GM12878 (cell line): Measurements from ENCODE around the gene MRPL22. TPM values are rescaled to one million over a fixed set of nuclear protein-coding genes. Genes with fewer than 3 reads are reported as not detected.

Experiments used
- ATAC-seq: fragments of 200-7000 bp; cut with Tn5 transposase; 3 replicates; pipeline ENCODE4 v1.9.1; 2020; ENCODE audit warnings: mild to moderate bottlenecking, moderate library complexity
- BruUV-seq: library from RNA; stranded (reverse); fragments of 400-500 nt; replicated peaks from 2 replicates; lab custom pipeline; 2021; lab: Mats Ljungman, UMichigan
- CTCF ChIA-PET: fragments of 300-600 bp; sonication (Branson Sonifier 250); formaldehyde crosslinking; extraction: SDS; loops from one replicate; lab custom pipeline; 2021; ENCODE audit warnings: inconsistent platforms; lab: Yijun Ruan, JAX
- POLR2A ChIA-PET: fragments of 350-600 bp; formaldehyde crosslinking; extraction: SDS; loops from one replicate; lab custom pipeline; 2021; ENCODE audit warnings: inconsistent platforms; lab: Charles Lee
- RAD21 ChIA-PET: fragments of 300-600 bp; sonication (Branson Sonifier 250); formaldehyde crosslinking; loops from one replicate; lab custom pipeline; 2023; ENCODE audit warnings: antibody characterized with exemption; ENCODE audit not compliant: unreplicated experiment; lab: Charles Lee
- SMC1A ChIA-PET: fragments of 300-600 bp; sonication (Branson Sonifier 250); formaldehyde crosslinking; loops from one replicate; lab custom pipeline; 2023; ENCODE audit not compliant: unreplicated experiment, uncharacterized antibody; lab: Charles Lee
- DNase-seq: peaks from one replicate; pipeline ENCODE4 v3.0.0-alpha.2; 2011; ENCODE audit warnings: low read depth, low spot score
- FAIRE-seq: peaks from 3 replicates; lab custom pipeline; 2011; peaks lifted over from hg19 to GRCh38; lab: Jason Lieb, UNC
- H2AFZ ChIP-seq: 2 replicates; pipeline ENCODE4 v1.6.0; 2011; ENCODE audit warnings: low read depth, low read length, control low read depth; ENCODE audit not compliant: control insufficient read depth
- H3K27ac ChIP-seq: 2 replicates; pipeline ENCODE4 v1.5.1; 2011; ENCODE audit warnings: control low read depth; ENCODE audit not compliant: control insufficient read depth, insufficient read depth
- H3K27me3 ChIP-seq, 2 experiments: replicated peaks in 1 of 2; 2 replicates each; pipeline versions ENCODE4 v1.6.0 to v1.6.1; 2011; ENCODE audit warnings: low read length in 1 of 2; ENCODE audit not compliant: control insufficient read depth in 2 of 2, insufficient read depth in 2 of 2
- H3K36me3 ChIP-seq, 2 experiments: 2 replicates each; pipeline ENCODE4 v1.5.1; 2011; ENCODE audit warnings: low read length in 1 of 2; ENCODE audit not compliant: control insufficient read depth in 2 of 2, insufficient read depth in 2 of 2
- H3K4me1 ChIP-seq: 2 replicates; pipeline ENCODE4 v1.6.1; 2011; ENCODE audit warnings: mild to moderate bottlenecking, low read length, moderate library complexity, mixed read lengths; ENCODE audit not compliant: control insufficient read depth, insufficient read depth
- H3K4me2 ChIP-seq: 2 replicates; pipeline ENCODE4 v1.6.0; 2011; ENCODE audit warnings: control low read depth; ENCODE audit not compliant: control insufficient read depth, insufficient read depth
- H3K4me3 ChIP-seq: fragments of 200-600 bp; sonication (generic); 2 replicates; pipeline ENCODE4 v1.5.1; 2016
- H3K79me2 ChIP-seq: 2 replicates; pipeline ENCODE4 v1.6.0; 2011; ENCODE audit warnings: low read length; ENCODE audit not compliant: control insufficient read depth, insufficient read depth
- H3K9ac ChIP-seq: 2 replicates; pipeline ENCODE4 v1.8.0; 2011; ENCODE audit warnings: low read length, control low read depth, mixed read lengths; ENCODE audit not compliant: control insufficient read depth, insufficient read depth
- H3K9me3 ChIP-seq: replicated peaks from 3 replicates; pipeline ENCODE4 v1.5.1; 2011; ENCODE audit warnings: mild to moderate bottlenecking, low read length; ENCODE audit not compliant: control insufficient read depth, insufficient read depth
- H4K20me1 ChIP-seq: 2 replicates; pipeline ENCODE4 v1.6.0; 2011; ENCODE audit not compliant: control insufficient read depth, insufficient read depth
- ATF7 ChIP-seq: fragments of 450-650 bp; IDR thresholded peaks from 2 replicates; pipeline ENCODE4 v1.6.1; 2016; ENCODE audit warnings: low read depth, mild to moderate bottlenecking
- BCL11A ChIP-seq: IDR thresholded peaks from 2 replicates; pipeline ENCODE4 v1.6.1; 2011; ENCODE audit warnings: low read depth, low read length
- CBFB ChIP-seq: IDR thresholded peaks from 2 replicates; pipeline ENCODE4 v1.6.1; 2016; ENCODE audit warnings: antibody characterized with exemption, low read depth
- CBX5 ChIP-seq: sonication (generic); IDR thresholded peaks from 2 replicates; pipeline ENCODE4 v1.6.1; 2016; ENCODE audit warnings: low read depth, moderate library complexity, mild to moderate bottlenecking, inconsistent platforms
- CHD1 ChIP-seq: IDR thresholded peaks from 2 replicates; pipeline ENCODE4 v1.6.1; 2012; ENCODE audit warnings: low read depth, low read length, improper control_type of control experiment
- CREM ChIP-seq: IDR thresholded peaks from 2 replicates; pipeline ENCODE4 v1.6.1; 2014; ENCODE audit warnings: antibody characterized with exemption, low read depth
- ELK1 ChIP-seq: IDR thresholded peaks from 2 replicates; pipeline ENCODE4 v1.6.1; 2012; ENCODE audit warnings: low read depth, low read length, improper control_type of control experiment
- EP300 ChIP-seq, 2 experiments: fragments of 150-350 bp in 1 of 2; IDR thresholded peaks; 2 replicates each; pipeline ENCODE4 v1.6.1; 2011 to 2012; ENCODE audit warnings: low read depth in 2 of 2, low read length in 2 of 2, borderline replicate concordance in 1 of 2, improper control_type of control experiment in 1 of 2, inconsistent platforms in 1 of 2; ENCODE audit not compliant: control insufficient read depth in 1 of 2
- FOXK2 ChIP-seq: fragments of 450-650 bp; IDR thresholded peaks from 2 replicates; pipeline ENCODE4 v1.6.1; 2017; ENCODE audit warnings: mild to moderate bottlenecking, moderate library complexity
- FOXM1 ChIP-seq: IDR thresholded peaks from 2 replicates; pipeline ENCODE4 v1.6.1; 2012; ENCODE audit warnings: low read depth, mild to moderate bottlenecking, inconsistent platforms, low read length, moderate library complexity
- MXI1 ChIP-seq: fragments of 150-350 bp; IDR thresholded peaks from 2 replicates; pipeline ENCODE4 v1.6.1; 2011; ENCODE audit warnings: low read depth, mild to moderate bottlenecking, inconsistent platforms, low read length, improper control_type of control experiment
- NFIC ChIP-seq: IDR thresholded peaks from 2 replicates; pipeline ENCODE4 v1.6.1; 2012; ENCODE audit warnings: low read depth, mild to moderate bottlenecking, inconsistent platforms, low read length, moderate library complexity
- NR2F1 ChIP-seq: fragments of 450-650 bp; conservative IDR thresholded peaks from 2 replicates; pipeline ENCODE4 v1.6.1; 2017; ENCODE audit warnings: mild to moderate bottlenecking
- NRF1 ChIP-seq: conservative IDR thresholded peaks from 2 replicates; pipeline ENCODE4 v1.6.1; 2011; ENCODE audit warnings: mild to moderate bottlenecking, low read depth, low read length, improper control_type of control experiment
- POLR2A ChIP-seq: IDR thresholded peaks from 2 replicates; pipeline ENCODE4 v1.6.1; 2011; ENCODE audit warnings: low read depth, mild to moderate bottlenecking, low read length
- RFX5 ChIP-seq: IDR thresholded peaks from 2 replicates; pipeline ENCODE4 v1.6.1; 2011; ENCODE audit warnings: low read depth, low read length, improper control_type of control experiment
- SMAD5 ChIP-seq: IDR thresholded peaks from 2 replicates; pipeline ENCODE4 v1.6.1; 2016; ENCODE audit warnings: antibody characterized with exemption, low read depth
- SUPT20H ChIP-seq: IDR thresholded peaks from 2 replicates; pipeline ENCODE4 v1.6.1; 2011; ENCODE audit warnings: low read depth, mild to moderate bottlenecking, low read length, moderate library complexity, borderline replicate concordance; ENCODE audit not compliant: control insufficient read depth
- USF1 ChIP-seq: IDR thresholded peaks from 2 replicates; pipeline ENCODE4 v1.6.1; 2011; ENCODE audit warnings: borderline replicate concordance, low read depth, mild to moderate bottlenecking, moderate library complexity, mixed read lengths, low read length; ENCODE audit not compliant: insufficient read depth; ENCODE audit errors: extremely low read length
- YBX1 ChIP-seq: fragments of 450-650 bp; IDR thresholded peaks from 2 replicates; pipeline ENCODE4 v1.6.1; 2016; ENCODE audit warnings: antibody characterized with exemption
- ZNF217 ChIP-seq: fragments of 450-650 bp; IDR thresholded peaks from 2 replicates; pipeline ENCODE4 v1.6.1; 2017; ENCODE audit warnings: antibody characterized with exemption, mild to moderate bottlenecking
- ZNF24 ChIP-seq: fragments of 450-650 bp; IDR thresholded peaks from 2 replicates; pipeline ENCODE4 v1.6.1; 2017; ENCODE audit warnings: antibody characterized with exemption, mild to moderate bottlenecking
- whole genome bisulfite sequencing: methylation state at CpG from one replicate; pipeline ENCODE4 v1.1.6; 2016; ENCODE audit warnings: low lambda C conversion rate; ENCODE audit not compliant: insufficient replicate concordance, insufficient coverage; ENCODE audit errors: missing lambda C conversion rate; 5-methylcytosine and 5-hydroxymethylcytosine counted together
- in situ Hi-C: fragments of 300-500 bp; cut with MboI; formaldehyde crosslinking; loops from 9 replicates; pipeline ENCODE4 v1.14.3; 2018; ENCODE audit warnings: mixed read lengths
- intact Hi-C: fragments of 100-400 bp; cut with micrococcal nuclease; formaldehyde crosslinking; loops from one replicate; pipeline ENCODE4 v1.14.2; 2022; ENCODE audit not compliant: unreplicated experiment
- polyA plus RNA-seq, 11 experiments: library from polyadenylated mRNA; depleted of rRNA in 4 of 11; unstranded in 6 of 11; stranded (reverse) in 5 of 11; fragments of >200 nt; fragmentation: Nextera tagmentation in 4 of 11; fragmentation: Illumina TruSeq in 1 of 11; extraction: Ambion mirVana in 4 of 11; extraction: Trizol in 1 of 11; gene quantifications; 1 replicate in 1 of 11; 2 replicates in 10 of 11; pipeline versions ENCODE4 v1.2.1 to v1.2.3, GENCODE V29; 2011 to 2016; ENCODE audit warnings: inconsistent platforms in 2 of 11, missing spikeins in 2 of 11, low read depth in 1 of 11
- total RNA-seq, 4 experiments: library from RNA; depleted of rRNA in 3 of 4; stranded (reverse); fragments of >200 nt in 3 of 4; fragmentation: Illumina TruSeq in 1 of 4; extraction: Trizol in 1 of 4; gene quantifications; 2 replicates each; pipeline versions ENCODE4 v1.2.1 to v1.2.3, GENCODE V29; 2013 to 2021

MRPL22 gene
- total and polyA plus RNA-seq, 10 of the 15 experiments (the other 5 are each of a cell fraction or from before 2014, with no cell fraction given) = 29.7 to 318 (median 93.4) TPM

- TF ChIP-seq EP300 (IDR thresholded peaks at IDR 0.05; ENCODE audit: borderline replicate concordance in 1 of 2, control insufficient read depth in 1 of 2, low read depth in 2 of 2, low read length in 2 of 2) (no peak), USF1 (peak; percentile 38)
- TF ChIP-seq, all 136 proteins: peak for 3
Observed at GRCh38 chr5:154937186-154937717, 3.6 kb upstream of the MRPL22 start (continued).

- Histone ChIP-seq H3K9me3 (no peaks in the 10 kb centered on the region; the same call in 2 of the 3 replicates), H3K4me2 (peak within 1 kb of the TSS; percentile 99), H3K9ac (peak within 1 kb of the TSS; percentile 77), H3K4me3 (peak within 1 kb of the TSS; percentile 87), H3K27me3 (no peaks in the 10 kb centered on the region), H3K27ac (peak within 1 kb of the TSS; percentile 64), H3K36me3 (peaks cover 0 to 10% of the 10 kb centered on the region in 2 experiments; a peak in 1 of 4 replicates), H3K79me2 (peaks cover 46% of the 10 kb centered on the region), H3K4me1 (peaks cover 6% of the 10 kb centered on the region), H2AFZ (peak within 1 kb of the TSS; percentile 99), H4K20me1 (no peaks in the 10 kb centered on the region)
- SMC1A ChIA-PET = interaction anchor here (1.0 to 2.1 kb wide), 4 partner anchors 21 to 113 kb away, joined by 3 to 6 read pairs (median 4); no protein-coding TSS in a partner anchor
- intact Hi-C loops = loop anchor here (2.0 to 10.0 kb wide), 3 partner anchors 79 to 493 kb away; partner anchors contain the start of genes CNOT8 and SAP30L
- ATAC-seq (peak; percentile 92), DNase-seq (peak; percentile 54), FAIRE-seq (peak; percentile 61)
- BruUV-seq = no TSS peak
- POLR2A ChIA-PET = interaction anchor here (0.6 to 1.3 kb wide), 4 partner anchors 78 to 1983 kb away, joined by 3 read pairs; partner anchors contain the start of gene CNOT8
- RAD21 ChIA-PET = interaction anchor here (1.0 to 1.5 kb wide), 3 partner anchors 80 to 291 kb away, joined by 3 to 7 read pairs (median 4); partner anchors contain the start of gene CNOT8
- in situ Hi-C loops = no loop called here
- WGBS = under 1% methylated on average over 59 of the region's 61 CpGs
- CTCF ChIA-PET = interaction anchor here (1.5 to 2.5 kb wide), 3 partner anchors 91 to 287 kb away, joined by 3 to 8 read pairs (median 4); no protein-coding TSS in a partner anchor
- TF ChIP-seq YBX1 (no peak), SUPT20H (no peak), FOXM1 (no peak), CBX5 (peak; percentile 86), FOXK2 (no peak), SMAD5 (no peak), NR2F1 (peak; percentile 29; the same call in 1 of the 2 replicates), POLR2A (peak; percentile 88), ZNF217 (no peak), ELK1 (peak; percentile 38; the same call in 1 of the 2 replicates), MXI1 (peak; percentile 87), NRF1 (no peak), RFX5 (no peak), NFIC (no peak), BCL11A (no peak), CBFB (no peak), CHD1 (no peak), CREM (peak; percentile 60), ZNF24 (0 out of 2 replicates have a peak, but pooled peaks have one; percentile 3), ATF7 (no peak)
Observed at GRCh38 chr5:154937718-154938466, 3.0 kb upstream of the MRPL22 start, which contains the start of gene GEMIN5. Gene GEMIN5, minus strand, starts transcription at chr5:154938211. Its CDS starts 78 bp downstream, at chr5:154938133.
